Right lobe of liver (tissue), 4 donors: ENCODE data around the gene CRYBG1.

Experiments used
- CTCF ChIP-seq, 4 donors: fragments of 200-600 bp in 3 of 4; fragments of 450-650 bp in 1 of 4; IDR thresholded peaks; one replicate each; pipeline versions ENCODE4 v1.5.1 to v1.8.0; 2016 to 2022; ENCODE audit warnings: antibody characterized with exemption in 4 of 4, mild to moderate bottlenecking in 2 of 4
- POLR2A ChIP-seq: fragments of 450-650 bp; IDR thresholded peaks from one replicate; pipeline ENCODE4 v1.6.1; 2017; ENCODE audit warnings: antibody characterized with exemption, mild to moderate bottlenecking
- donor health status: DM: no; HTN: no; CAD: no.
- donor health status: DM: no; HTN: no; CAD: no.
- donor health status: DM: no; HTN: yes; CAD: no.

- TF ChIP-seq CTCF (IDR thresholded peaks at IDR 0.05): no peak
- no peak for TF ChIP-seq POLR2A
Observed at GRCh38 chr6:106318061-106318460, 42.5 kb upstream of the CRYBG1 start.
